Gastroesophageal sphincter (tissue), 3 donors: ENCODE measurements around the gene LPIN1.

ENCODE experiments used
- CTCF ChIP-seq, 4 experiments: fragments of 200-600 bp in 2 of 4; fragments of 450-650 bp in 2 of 4; sonication (generic) in 1 of 4; IDR thresholded peaks; one replicate each; pipeline ENCODE4 v1.5.1; 2017 to 2019; ENCODE audit warnings: antibody characterized with exemption in 4 of 4, mild to moderate bottlenecking in 2 of 4, moderate library complexity in 2 of 4
- POLR2AphosphoS5 ChIP-seq: sonication (generic); formaldehyde crosslinking; IDR thresholded peaks from one replicate; pipeline ENCODE4 v1.6.1; 2017; ENCODE audit warnings: antibody characterized with exemption

DNA sequence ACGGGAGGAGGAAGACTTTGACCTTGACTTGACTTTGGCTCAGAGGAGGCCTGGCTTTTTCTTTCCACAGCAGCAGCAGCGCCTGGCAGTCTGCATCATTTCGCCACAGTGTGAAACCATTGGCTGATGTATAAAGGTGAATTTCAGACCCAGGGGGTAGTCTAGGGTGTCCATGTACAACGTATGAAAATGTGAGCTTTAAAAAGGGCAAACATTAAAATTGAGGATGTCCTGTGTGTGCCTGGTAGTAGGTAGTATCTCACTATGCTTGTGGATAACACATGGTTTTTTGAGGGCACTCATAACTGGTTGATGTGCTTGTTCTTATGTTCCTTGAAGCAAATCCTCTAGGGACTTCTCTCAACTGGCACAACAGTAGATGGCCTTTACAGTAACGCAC lies 86.1 kb downstream of the LPIN1 start:
- no peak for TF ChIP-seq POLR2AphosphoS5
- no peak for TF ChIP-seq CTCF (IDR thresholded peaks at IDR 0.05)
